Activated CD4-positive, alpha-beta T cell treated with anti-CD3 and anti-CD28 coated beads for 48 hours (primary cell): ENCODE data around the gene P2RX1.

ENCODE experiments used
- DNase-seq: peaks from one replicate; pipeline ENCODE4 v3.0.0-alpha.2; 2020

The P2RX1 gene

DNA sequence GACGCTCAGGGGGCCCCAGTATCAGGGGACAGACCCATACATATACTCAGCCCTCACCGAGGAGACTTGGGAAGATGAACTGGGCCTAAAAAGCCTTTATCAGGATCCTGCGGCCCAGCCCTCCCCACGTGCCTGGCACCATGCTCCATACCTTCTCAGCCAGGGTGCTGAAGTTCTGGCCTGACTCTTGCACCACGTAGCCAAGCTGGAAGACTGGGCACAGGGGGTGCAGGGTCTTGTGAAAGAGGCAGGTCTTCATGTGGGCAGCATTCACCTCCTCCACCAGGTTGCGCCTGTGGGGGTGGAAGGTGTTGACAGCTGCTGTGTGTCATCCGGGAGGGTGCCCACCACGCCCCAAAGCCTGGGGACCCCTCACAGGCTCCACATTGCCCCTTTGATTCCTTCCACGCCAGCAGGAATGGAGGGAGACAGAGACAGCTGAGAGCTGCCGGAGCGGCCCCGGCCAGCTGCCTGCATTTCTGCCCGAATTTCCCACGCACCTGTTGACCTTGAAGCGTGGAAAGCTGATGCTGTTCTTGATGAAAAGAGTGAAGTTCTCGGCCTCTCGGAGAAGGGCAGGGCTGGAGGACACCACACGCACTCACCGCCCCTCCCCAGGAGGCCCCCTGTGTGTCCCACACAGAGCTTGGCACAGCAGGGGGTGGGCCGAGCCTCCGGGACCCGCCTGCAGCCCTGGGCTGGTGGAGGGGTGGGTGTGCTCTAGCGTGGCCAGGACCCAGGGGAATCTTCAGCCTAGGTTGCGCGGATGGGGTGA lies 13.0 kb downstream of the P2RX1 start:
- no peak for DNase-seq

DNA sequence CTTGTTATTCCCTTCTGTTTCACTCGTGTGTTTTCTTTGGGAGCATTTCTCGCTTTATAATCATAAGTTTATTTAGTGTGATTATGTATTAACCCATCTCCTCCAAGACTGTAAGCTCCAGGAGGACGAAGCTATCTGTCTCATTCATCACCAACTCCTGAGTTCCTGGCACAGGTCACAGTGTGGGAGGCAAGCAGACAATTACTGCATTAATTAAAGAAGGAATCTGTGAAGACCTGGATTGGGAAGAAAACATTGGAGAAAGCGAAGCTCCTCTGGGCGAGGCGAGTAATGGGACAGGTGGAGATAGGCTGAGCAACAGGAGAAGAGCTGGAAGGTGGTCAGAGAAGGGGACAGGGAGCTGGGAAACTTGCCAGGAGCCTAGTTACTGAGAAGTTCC lies 15.6 kb downstream of the P2RX1 start:
- no peak for DNase-seq

DNA sequence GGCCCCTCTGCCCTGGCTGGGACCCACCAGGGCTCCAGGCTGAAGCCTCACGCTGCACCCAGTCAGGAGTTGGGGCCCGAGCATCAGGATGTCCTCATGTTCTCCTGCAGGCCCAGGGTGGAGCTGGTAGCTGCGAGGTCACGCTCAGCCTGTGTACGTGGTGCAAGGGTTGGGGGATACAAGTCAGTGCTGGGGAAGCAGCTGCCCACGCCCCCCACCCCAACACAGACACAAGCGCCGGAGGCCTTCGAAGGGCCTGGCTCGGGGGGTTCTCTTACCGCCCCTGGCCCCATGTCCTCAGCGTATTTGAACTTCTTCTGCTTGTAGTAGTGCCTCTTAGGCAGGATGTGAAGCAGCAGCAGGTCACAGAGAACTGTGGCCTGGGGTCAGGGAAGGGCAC lies 18.5 kb downstream of the P2RX1 start:
- DNase-seq, result no peak

DNA sequence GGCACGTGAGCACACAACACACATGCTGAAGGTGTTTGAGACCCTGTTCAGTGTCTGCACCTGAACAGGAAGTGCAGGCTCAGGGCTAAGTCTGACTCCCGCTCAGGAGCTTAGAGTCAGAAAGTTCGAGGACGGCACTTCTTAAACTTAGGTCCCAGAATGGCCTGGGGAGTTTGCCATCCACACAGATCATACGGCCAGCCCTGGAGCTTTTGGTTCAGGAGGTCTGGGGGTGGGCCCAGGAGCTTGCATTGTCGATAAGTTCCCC lies 19.4 kb downstream of the P2RX1 start:
- DNase-seq, result no peak

DNA sequence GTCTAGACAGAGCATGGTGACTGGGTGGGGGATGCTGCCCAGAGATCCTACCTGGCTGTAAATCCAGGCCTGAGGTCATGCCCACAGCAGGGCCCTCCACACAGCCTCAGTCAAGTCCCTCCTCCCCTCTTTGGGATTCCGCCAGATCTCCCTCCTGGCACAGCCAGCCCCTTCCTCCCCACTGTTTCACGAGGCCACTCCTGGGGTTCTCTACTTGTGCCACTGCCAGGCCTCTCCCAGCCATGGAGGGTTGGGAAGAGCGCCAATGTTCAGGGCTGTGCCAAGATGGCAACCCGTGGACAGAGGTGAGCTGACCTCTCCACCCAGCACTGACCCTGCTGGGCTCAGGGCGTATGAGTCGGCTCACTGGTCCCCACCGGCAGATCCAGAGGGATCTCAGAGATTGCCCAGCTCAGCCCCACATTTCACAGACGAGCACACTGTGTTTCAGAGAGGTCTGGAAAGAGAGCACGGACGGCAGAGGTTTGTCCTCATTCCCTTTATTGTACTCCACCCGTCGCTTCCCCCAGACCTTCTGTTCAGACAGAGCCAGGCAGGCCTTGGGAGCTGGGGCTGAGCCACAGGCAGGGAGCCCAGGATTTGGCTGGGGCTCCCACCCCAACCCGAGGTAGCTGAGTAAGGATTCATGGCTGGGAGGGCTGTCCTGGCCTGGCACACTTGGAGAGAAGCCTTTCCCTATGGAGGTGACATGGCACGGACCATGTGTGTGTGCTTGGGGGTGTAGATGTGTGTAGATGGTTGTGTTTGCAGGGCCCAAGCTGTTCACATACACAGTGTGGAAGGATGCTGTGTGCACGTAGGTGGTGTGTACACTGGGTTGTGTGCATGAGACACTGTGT lies 19.9 kb downstream of the P2RX1 start:
- DNase-seq, result no peak

DNA sequence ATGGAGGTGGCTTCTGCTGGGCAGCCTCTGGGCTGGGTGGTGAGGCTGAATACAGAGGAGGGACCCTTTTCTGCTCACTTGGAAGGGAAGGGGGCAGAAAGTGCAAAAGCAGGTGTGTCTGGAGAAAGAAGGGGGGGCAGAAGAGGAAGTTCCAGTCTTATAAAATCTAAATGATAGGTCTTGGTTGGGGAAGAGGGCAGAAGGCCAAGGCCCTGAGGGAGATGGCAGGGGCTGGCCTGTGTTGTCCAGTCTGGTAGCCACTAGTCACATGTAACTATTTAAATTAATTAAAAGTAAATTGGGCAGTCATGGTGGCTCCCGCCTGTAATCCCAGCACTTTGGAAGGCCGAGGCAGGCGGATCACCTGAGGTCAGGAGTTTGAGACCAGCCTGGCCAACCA lies 20.9 kb downstream of the P2RX1 start:
- no peak for DNase-seq

DNA sequence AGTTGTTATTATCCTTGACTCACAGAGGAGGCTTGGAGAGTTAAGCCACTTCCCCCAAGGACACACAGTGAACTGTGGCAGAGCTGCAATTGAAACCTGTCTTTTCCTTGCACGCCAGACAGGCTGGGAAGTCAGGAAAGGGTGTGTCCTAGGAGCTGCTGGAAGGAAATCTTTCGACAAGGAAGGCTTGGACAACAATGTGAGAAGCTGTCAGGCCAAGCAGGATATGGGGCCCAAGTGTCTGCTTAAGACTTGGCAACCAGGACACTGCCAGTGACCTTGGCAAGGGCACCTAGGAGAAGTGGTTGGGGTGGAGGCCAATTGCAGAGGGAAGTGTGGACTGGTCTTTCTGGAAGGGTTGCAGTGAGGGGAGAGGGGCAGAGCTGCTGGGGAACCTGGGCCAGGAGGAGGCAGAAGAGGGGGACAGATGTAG lies 21.3 kb downstream of the P2RX1 start:
- DNase-seq, result no peak

DNA sequence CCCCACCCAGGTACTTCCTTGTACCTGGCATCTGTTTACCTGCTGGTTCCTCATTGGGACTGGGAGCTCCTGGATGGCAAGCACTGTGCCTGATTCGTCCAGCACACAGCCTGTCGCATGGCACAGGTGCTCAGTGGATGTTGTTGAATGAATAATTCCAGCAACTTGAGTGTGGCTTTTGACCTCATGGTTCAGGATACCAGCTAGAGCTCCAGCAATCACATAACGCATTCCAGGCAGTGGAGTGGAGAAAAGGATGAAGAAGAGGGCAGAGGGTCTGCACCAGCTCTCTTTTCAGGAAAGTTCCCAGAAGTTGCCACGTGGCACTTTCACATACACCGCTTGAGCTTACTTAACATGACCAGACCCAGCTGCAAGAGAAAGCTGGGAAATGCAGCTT lies 22.1 kb downstream of the P2RX1 start:
- DNase-seq, result no peak

DNA sequence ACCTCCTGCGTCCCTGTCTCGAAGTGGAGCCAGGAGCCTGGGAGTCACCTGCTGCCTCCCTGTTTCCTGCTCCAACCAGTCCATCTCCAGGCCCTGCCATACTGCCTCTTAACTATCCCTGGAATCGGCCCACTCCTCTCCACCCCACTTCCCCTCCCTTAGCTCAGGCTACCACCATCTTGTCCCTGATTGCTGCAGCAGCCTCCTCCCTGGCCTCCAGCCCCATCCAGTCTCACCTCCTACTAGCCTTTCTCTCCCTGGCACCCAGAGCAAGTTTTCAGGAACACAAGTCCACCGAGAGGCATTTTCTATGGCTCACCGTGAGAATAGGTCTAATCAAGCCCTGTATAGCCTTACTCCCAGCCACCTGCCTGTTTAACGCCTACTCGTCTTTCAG lies 22.5 kb downstream of the P2RX1 start:
- DNase-seq, result no peak

DNA sequence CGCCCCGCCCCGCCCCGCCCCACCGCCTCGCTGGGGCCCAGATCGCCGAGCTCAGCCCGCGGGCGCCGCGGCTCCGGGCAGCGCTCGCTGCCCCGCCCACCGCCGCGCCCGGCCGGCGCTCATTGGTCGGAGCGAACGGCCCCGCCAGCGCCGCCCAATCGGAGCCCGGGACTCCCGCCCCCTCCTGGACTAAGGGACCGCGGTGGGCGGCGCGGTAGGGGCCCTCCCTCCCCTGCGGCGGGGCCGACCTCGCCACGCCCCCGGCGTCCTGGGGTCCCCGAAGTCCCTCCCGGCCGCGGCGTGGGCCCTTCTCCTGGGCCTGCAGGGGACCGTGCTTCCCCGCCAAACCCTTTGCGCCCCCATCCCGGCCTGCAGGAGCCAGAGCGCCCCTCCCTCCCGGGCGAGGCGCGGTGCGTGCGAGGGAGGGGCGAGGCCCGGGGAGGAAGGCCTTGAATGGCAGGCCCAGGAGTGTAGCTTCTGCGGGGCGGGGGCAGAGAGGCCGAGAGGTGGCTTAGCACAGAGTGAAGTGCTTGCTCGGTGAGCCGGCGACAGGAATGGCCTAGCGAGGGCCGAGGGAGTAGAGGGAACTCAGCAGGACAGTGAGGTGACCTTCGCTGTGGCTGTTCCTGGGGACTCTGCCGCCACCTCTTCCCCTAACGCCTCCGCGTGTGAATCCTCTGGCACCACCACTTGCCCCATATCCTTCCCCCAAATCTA lies 23.1 kb downstream of the P2RX1 start, which contains the start of gene CAMKK1:
CAMKK1 (minus strand) TSS at position 51 of the 717 bp plus-strand sequence. CDS start 7,366 bp downstream, outside the sequence.
- peak; percentile 92 for DNase-seq

DNA sequence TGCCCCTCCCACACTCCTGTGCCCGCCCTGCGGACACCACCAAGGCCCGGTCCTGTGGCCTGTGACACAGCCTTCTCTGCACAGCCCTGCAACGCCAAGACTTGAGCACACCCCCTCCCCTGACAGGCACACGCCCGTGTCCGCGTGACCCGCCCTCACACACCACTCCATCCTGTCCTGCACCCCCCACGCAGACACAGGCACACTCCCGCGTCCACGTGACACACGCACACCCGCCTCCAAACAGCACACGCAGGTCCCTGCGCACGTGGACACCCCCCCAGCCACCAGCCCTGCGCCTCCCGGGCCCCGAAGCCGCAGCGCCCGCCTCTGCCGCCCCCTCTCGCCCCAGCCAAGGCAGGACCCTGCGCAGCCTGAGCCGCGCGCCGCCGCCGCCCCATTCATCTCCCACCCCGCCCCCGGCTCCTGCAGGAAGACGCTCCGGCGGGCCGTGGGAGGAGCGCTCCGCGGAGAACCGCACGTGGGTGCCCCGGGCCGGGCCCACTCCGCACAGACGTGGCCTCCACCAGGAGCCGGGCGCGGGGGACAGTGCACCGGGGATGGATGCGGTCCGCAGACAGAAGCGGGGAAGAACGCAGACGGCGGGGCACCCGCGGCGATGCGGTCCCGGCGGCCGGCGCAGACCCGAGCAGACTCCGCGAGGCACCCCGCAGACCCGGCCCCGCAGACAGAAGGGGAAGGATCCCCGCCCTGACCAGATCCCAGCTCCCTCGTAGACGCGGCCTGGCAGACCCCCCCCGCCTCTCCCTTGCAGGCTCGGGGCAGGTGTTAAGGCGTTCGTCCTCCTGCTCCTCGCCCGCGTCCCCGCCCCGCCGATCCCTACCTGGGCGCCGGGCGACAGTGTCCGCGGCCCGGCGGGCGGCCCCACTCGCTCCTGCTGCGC lies 23.9 kb downstream of the P2RX1 start:
- peak; percentile 68 for DNase-seq

DNA sequence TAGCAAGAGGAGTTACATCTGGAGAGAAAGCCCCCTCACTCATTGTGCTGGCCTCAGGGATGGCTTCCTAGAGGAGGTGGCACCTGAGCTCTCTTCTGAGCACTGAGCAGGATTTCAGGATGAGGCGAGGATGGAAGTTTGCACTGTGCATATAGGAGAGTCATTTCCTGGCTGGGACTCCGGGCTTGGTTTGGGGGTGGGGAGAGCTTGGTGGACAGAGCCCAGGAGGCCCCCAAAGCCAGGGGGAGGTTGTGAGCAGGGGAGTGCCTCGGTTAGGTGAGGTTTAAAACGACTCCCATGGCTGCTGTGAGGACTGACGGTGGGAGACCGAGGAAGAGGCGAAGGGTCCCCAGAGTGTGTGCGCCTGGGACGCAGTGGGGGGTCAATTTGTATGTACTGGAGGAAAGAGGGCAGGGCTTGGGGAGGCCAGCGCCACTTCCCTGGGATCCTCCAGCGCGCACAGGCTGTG lies 24.6 kb downstream of the P2RX1 start:
- no peak for DNase-seq

DNA sequence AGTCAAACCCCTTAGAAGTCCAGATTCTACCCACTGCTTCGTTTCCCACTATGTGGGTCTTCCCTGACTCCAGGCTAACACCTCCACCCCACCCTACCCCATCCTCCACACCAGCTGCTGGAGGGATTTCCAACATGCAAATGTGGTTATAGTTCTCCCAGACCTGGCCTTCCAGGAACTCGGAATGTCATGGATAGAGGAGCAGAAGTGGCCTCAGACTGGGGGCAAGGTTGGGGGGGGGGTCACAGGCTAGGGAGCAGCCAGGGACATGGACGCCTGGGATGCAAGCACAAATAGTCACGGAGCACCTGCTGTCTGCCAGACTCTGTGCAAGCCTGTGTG lies 25.4 kb downstream of the P2RX1 start:
- DNase-seq, result no peak

DNA sequence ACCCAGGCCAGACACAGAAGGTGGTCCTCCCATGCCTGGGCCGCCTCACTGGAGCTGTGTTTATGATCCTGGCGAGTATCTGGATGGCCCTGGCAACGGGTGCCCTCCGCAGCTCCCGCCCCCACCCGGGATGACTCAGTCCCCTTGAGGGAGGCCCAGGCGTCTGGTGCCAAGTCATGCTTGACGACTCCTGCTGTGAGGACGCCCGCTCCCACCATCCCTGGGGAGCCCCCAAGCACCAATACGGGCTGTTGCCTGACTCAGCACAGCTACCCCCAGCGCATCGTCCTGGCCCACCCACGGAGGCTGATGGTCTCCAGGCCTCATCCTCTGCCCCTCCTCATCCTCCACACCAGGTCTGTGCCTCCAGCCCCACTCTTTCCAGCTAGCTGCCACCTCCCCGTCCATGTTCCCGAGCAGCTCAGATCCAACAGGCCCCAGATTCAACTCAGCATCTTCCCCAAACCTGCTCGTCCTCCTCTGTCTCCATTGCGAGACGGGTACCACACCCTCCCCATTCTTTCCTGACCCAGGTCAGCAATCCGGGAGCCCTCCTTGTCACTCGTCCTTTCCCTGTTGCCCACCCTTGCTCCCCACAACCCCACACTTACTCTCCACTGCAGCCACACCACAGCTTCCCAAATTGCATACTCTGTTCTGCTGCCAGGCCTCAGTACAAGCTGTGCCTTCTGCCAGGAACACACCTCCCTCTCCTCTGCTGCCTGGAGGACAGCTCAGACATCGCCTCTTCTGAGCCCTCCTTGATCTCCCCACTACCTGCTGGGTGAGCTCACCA lies 26.0 kb downstream of the P2RX1 start:
- DNase-seq, result peak; percentile 59

DNA sequence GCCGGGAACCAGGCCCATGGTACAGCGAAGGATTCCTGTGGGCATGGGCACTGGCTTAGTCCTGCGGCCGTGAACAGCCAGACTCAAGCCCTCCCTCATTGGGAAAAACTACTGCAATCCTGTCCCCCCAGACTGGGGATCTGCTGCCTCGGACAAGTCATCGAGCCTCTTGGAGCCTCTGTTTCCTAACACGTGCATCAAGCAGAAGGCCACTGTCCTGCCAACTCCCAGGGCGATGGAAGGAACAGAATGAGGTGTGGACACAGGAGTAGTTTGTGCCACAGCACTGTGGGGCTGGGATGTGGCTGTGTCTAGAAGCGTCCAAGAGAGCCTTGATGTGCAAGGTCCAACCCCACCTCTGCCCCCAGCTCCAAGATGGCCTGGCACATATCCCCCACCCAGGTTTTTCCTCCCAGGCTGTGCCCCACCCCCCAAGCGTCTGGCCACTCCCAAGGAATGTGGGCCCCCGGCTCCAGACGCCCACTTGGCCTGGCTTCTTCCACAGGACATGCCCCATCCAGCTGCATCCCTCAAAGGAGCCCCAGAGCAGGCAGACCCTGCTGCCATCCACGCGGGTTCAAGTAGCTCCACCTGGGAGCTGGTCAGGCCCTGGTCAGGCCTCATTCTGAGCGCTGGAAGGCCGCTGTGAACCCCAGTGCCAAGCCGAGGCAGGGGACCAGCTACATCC lies 26.8 kb downstream of the P2RX1 start:
- DNase-seq, result no peak

DNA sequence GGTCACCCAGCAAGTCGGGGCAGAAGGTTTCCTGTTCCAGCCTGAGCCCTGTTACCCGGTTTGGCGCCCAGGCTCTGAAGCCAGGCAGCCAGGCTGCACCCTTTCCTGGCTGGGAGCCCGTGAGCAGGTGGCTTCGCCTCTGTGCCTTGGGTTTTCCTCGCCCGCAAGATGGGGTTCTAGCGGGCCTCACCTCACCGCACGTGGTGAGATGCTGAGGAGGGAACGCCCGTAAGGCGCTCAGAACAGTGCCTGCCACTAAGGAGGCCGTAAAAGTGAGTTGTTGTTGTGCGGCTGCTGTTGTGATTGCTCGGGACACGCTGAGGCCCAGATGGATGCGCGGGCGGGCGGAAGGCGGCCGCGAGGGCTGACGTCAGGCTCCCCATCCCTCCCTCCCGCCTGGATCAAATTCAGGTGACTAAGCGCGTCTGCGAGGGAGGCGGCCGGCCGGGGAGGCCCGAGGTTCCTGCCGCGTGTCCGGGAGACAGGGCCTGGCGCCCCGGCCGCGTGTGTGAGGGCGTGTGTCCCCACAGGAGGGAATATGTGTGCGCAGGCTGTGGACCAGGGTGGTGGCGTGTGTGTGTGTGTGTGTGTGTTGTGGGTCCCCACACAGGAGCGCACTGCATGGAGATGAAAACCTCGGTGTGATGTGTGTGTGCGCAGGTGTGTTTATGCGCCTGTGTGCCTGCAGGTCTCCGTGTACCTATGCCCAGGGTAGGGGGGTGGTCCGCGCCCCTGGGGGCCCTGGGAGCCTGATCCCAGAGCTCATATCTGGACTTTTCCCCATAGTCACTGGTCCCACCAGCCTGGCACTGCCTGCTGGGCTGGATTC lies 27.7 kb downstream of the P2RX1 start:
- DNase-seq, result no peak

DNA sequence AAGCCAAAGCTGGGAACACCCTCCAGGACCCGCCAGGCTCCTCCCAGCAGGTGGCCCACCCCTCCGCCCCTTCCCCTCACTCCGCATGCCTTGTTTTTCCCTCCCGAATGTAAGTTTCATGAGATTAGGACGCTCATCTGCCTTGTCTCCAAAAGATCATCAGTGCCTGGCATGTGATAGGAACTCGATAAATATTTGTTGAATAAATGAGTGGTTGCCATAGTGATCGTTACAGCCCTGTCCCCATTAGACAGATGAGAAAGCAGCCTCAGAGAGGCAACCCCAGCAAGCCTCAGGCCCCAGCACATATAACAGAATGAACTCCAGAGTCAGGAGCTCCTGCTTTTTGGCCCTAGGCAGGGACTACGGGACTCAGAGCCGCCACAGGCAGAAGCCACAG lies 28.5 kb downstream of the P2RX1 start:
- DNase-seq, result no peak

DNA sequence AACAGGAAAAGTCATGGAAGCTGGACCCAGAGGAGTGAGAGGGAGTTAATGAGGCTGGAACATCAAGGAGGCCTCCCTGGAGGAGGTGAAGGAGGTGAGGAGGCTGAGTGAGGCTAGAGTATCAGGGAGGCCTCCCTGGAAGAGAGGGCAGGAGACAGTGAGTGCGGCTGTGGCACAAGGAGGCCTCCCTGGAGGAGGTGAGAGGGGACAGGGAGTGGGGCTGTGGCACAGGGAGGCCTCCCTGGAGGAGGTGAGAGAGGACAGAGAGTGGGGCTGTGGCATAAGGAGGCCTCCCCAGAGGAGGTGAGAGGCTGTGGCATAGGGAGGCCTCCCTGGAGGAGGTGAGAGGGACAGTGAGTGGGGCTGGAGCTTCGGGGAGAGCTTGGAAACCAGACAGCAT lies 28.9 kb downstream of the P2RX1 start:
- DNase-seq, result no peak

DNA sequence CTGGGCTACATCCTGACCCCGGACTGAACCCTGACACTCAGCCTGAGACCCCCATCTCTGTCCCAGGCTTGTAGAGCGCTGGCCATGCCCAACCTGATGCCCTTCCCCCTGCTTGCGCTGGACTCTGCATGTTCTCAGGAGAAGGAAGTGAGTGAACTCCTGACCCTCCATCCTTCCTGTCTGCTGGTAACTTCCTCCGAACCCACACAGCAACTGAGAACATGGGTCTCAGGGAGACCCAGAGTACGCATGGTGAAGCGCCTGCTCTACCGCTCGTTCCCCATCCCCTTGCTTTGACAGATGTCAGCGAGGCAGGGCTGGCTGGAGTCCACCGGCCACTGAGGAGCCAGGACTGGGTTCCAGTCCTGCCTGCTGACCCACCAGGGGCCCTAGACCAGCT lies 29.5 kb downstream of the P2RX1 start:
- DNase-seq, result no peak

DNA sequence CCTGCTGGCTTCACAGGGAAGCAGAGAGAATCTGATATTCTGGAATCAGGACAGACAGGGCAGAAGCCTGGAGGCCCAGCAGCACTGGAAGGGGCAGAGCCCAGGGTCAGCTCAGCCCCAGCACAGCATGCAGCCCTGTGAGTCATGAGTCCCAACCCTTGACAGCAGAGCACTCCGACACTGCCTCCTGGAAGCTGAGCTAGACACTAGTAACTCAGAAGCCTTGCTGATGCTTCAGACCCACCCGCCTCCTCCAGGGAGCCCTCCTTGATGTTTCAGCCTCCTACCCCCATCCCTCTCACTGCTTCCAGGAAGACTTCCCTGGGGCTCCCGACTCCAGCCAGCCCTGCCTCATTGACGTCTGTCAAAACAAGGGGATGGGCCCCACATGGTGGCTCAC lies 30.3 kb downstream of the P2RX1 start:
- no peak for DNase-seq
